ENCODE data around the gene PDE1A. TPM values are rescaled to one million over a fixed set of nuclear protein-coding genes. Genes with fewer than 3 reads are reported as not detected.

Gene PDE1A
- total and polyA plus RNA-seq, 10 of the 15 experiments (the other 5 are each of a cell fraction or from before 2014, with no cell fraction given), result 1.1 TPM; not detected in 9

DNA sequence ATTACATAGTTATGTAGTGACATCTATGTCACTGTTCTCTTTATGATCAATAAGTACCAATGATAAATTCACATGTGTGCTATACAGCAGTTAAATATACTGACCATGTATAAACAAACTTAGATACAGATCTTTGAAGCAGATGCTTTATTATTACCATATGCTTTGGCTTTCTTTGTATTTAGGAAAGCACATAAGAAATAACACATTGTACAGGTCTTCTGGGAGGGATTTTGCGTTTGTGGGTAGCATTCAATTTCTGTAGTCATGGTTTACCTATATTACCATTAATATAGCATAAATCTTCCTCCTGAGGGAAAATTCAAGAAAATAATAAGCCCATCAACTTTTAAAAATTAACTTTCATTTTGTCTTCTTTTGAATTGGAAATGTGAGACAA lies 1.6 kb upstream of the PDE1A start:
- ChIA-PET CTCF (interaction anchor here (1.3 kb wide), 1 partner anchor 12 kb away, joined by 3 read pairs; no protein-coding TSS in a partner anchor), POLR2A (no interaction called here), RAD21 (ENCODE audit: unreplicated experiment) (no interaction called here), SMC1A (ENCODE audit: uncharacterized antibody, unreplicated experiment) (no interaction called here)
- no peak overlapping the region for H2AFZ ChIP-seq (ENCODE audit: control insufficient read depth, low read depth, low read length)
- no peak for ATAC-seq
- no peaks in the 10 kb centered on the region for H3K36me3 ChIP-seq (ENCODE audit: control insufficient read depth in 2 of 2, insufficient read depth in 2 of 2, low read length in 1 of 2)
- no peaks in the 10 kb centered on the region for H3K4me1 ChIP-seq (ENCODE audit: control insufficient read depth, insufficient read depth, low read length)
- H3K4me3 ChIP-seq, result no peak overlapping the region
- H3K27ac ChIP-seq (ENCODE audit: control insufficient read depth, insufficient read depth), result no peak overlapping the region
- TF ChIP-seq, protein P1, sequence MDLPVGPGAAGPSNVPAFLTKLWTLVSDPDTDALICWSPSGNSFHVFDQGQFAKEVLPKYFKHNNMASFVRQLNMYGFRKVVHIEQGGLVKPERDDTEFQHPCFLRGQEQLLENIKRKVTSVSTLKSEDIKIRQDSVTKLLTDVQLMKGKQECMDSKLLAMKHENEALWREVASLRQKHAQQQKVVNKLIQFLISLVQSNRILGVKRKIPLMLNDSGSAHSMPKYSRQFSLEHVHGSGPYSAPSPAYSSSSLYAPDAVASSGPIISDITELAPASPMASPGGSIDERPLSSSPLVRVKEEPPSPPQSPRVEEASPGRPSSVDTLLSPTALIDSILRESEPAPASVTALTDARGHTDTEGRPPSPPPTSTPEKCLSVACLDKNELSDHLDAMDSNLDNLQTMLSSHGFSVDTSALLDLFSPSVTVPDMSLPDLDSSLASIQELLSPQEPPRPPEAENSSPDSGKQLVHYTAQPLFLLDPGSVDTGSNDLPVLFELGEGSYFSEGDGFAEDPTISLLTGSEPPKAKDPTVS (IDR thresholded peaks at IDR 0.05; ENCODE audit: low read depth, low read length), result no peak
- TF ChIP-seq CEBPB (IDR thresholded peaks at IDR 0.05; ENCODE audit: borderline replicate concordance in 1 of 2, low read depth in 2 of 2, low read length in 2 of 2) (no peak), RAD21 (IDR thresholded peaks at IDR 0.05; ENCODE audit: insufficient read depth, low read depth, low read length) (no peak), TCF7 (IDR thresholded peaks at IDR 0.05; ENCODE audit: borderline replicate concordance) (no peak)
- TF ChIP-seq, protein P2, sequence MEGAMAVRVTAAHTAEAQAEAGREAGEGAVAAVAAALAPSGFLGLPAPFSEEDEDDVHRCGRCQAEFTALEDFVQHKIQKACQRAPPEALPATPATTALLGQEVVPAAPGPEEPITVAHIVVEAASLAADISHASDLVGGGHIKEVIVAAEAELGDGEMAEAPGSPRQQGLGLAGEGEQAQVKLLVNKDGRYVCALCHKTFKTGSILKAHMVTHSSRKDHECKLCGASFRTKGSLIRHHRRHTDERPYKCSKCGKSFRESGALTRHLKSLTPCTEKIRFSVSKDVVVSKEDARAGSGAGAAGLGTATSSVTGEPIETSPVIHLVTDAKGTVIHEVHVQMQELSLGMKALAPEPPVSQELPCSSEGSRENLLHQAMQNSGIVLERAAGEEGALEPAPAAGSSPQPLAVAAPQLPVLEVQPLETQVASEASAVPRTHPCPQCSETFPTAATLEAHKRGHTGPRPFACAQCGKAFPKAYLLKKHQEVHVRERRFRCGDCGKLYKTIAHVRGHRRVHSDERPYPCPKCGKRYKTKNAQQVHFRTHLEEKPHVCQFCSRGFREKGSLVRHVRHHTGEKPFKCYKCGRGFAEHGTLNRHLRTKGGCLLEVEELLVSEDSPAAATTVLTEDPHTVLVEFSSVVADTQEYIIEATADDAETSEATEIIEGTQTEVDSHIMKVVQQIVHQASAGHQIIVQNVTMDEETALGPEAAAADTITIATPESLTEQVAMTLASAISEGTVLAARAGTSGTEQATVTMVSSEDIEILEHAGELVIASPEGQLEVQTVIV (IDR thresholded peaks at IDR 0.05; ENCODE audit: borderline replicate concordance, partially characterized antibody), result no peak
- no peaks in the 10 kb centered on the region; a peak in 1 of 4 replicates for H3K27me3 ChIP-seq (replicated peaks in 1 of 2; ENCODE audit: control insufficient read depth in 2 of 2, insufficient read depth in 2 of 2, low read length in 1 of 2)
- no peaks in the 10 kb centered on the region for H3K79me2 ChIP-seq (ENCODE audit: control insufficient read depth, insufficient read depth, low read length)
- no TSS peak for BruUV-seq (replicated peaks)
- H4K20me1 ChIP-seq (ENCODE audit: control insufficient read depth, insufficient read depth), result no peaks in the 10 kb centered on the region
- no peak overlapping the region for H3K9ac ChIP-seq (ENCODE audit: control insufficient read depth, insufficient read depth, low read length)
- no peaks in the 10 kb centered on the region for H3K9me3 ChIP-seq (replicated peaks; ENCODE audit: control insufficient read depth, insufficient read depth, low read length)
- DNase-seq (ENCODE audit: low read depth, low spot score), result no peak
- intact Hi-C loops (cut with micrococcal nuclease; ENCODE audit: unreplicated experiment) (no loop called here), in situ Hi-C loops (cut with MboI) (no loop called here)
- no peak overlapping the region for H3K4me2 ChIP-seq (ENCODE audit: control insufficient read depth, insufficient read depth)
- no peak for FAIRE-seq
- 6% methylated on average over 1 of the region's 1 CpG for WGBS (ENCODE audit: insufficient coverage, insufficient replicate concordance, low lambda C conversion rate, missing lambda C conversion rate)

All from GM12878 (cell line).